Duodenal mucosa (tissue), 2 donors: ENCODE data around the gene SOX11.
"Not testable (repeated sequence)": the region's sequence is repeated elsewhere in the genome, so short reads cannot be mapped to it uniquely, and the experiment has no call there.

ENCODE experiments used
- H3K27ac ChIP-seq: one replicate; pipeline ENCODE4 v1.7.0; 2013; ENCODE audit warnings: low read depth, low read length
- H3K27me3 ChIP-seq, 2 donors: one replicate each; pipeline ENCODE4 v1.7.0; 2013; ENCODE audit warnings: low read length in 2 of 2, control low read depth in 1 of 2; ENCODE audit not compliant: insufficient read depth in 2 of 2, control insufficient read depth in 1 of 2
- H3K36me3 ChIP-seq, 2 donors: one replicate each; pipeline ENCODE4 v1.7.0; 2013; ENCODE audit warnings: low read length in 2 of 2, control low read depth in 1 of 2; ENCODE audit not compliant: insufficient read depth in 2 of 2, control insufficient read depth in 1 of 2
- H3K4me1 ChIP-seq, 2 donors: one replicate each; pipeline ENCODE4 v1.7.0; 2013; ENCODE audit warnings: low read length in 2 of 2, control low read depth in 1 of 2; ENCODE audit not compliant: insufficient read depth in 2 of 2, control insufficient read depth in 1 of 2
- H3K4me3 ChIP-seq, 2 donors: one replicate each; pipeline ENCODE4 v1.7.0; 2013; ENCODE audit warnings: low read length in 2 of 2, low read depth in 1 of 2
- H3K9ac ChIP-seq, 2 donors: one replicate each; pipeline ENCODE4 v1.7.0; 2013; ENCODE audit warnings: low read length in 2 of 2, low read depth in 1 of 2
- H3K9me3 ChIP-seq, 2 donors: one replicate each; pipeline ENCODE4 v1.7.0; 2013; ENCODE audit warnings: low read length in 2 of 2, control low read depth in 1 of 2; ENCODE audit not compliant: control insufficient read depth in 1 of 2

The SOX11 gene

GRCh38 chr2:5691985-5692529 is at the start of gene SOX11:
Gene SOX11 (plus strand): TSS chr2:5692384. CDS start chr2:5692722, 338 bp downstream.
- H3K36me3 ChIP-seq = no peaks in the 10 kb centered on the region
- H3K27me3 ChIP-seq = peaks cover 10 to 35% of the 10 kb centered on the region in 2 donors
- no peak within 1 kb of the TSS for H3K4me3 ChIP-seq
- no peak within 1 kb of the TSS for H3K9ac ChIP-seq
- no peaks in the 10 kb centered on the region for H3K4me1 ChIP-seq
- no peaks in the 10 kb centered on the region for H3K9me3 ChIP-seq
- H3K27ac ChIP-seq = no peak within 1 kb of the TSS

GRCh38 chr2:5652734-5653133 is 39.5 kb upstream of the SOX11 start:
- not testable (repeated sequence) for H3K9ac ChIP-seq, H3K4me3 ChIP-seq, H3K27me3 ChIP-seq, H3K9me3 ChIP-seq, H3K36me3 ChIP-seq, H3K4me1 ChIP-seq, H3K27ac ChIP-seq

GRCh38 chr2:5653756-5654155 is 38.4 kb upstream of the SOX11 start:
- H3K4me1 ChIP-seq, H3K27me3 ChIP-seq, H3K27ac ChIP-seq, H3K4me3 ChIP-seq, H3K36me3 ChIP-seq, H3K9me3 ChIP-seq, H3K9ac ChIP-seq: not testable (repeated sequence)

- Histone ChIP-seq H3K27ac (no peak overlapping the region), H3K4me1 (no peaks in the 10 kb centered on the region), H3K36me3 (no peaks in the 10 kb centered on the region), H3K27me3 (no peaks in the 10 kb centered on the region), H3K4me3 (no peak overlapping the region), H3K9me3 (no peaks in the 10 kb centered on the region), H3K9ac (no peak overlapping the region)
These were observed 35.0 kb upstream of the SOX11 start for GRCh38 chr2:5657231-5657630.

- Histone ChIP-seq H3K9ac (no peak overlapping the region), H3K27me3 (no peaks in the 10 kb centered on the region), H3K9me3 (no peaks in the 10 kb centered on the region), H3K36me3 (no peaks in the 10 kb centered on the region), H3K27ac (no peak overlapping the region), H3K4me3 (no peak overlapping the region), H3K4me1 (no peaks in the 10 kb centered on the region)
These were observed 31.6 kb upstream of the SOX11 start for GRCh38 chr2:5660591-5660990.

GRCh38 chr2:5661362-5661761 is 30.8 kb upstream of the SOX11 start:
- no peaks in the 10 kb centered on the region for H3K4me1 ChIP-seq
- H3K27me3 ChIP-seq = no peaks in the 10 kb centered on the region
- no peaks in the 10 kb centered on the region for H3K9me3 ChIP-seq
- no peaks in the 10 kb centered on the region for H3K36me3 ChIP-seq
- no peak overlapping the region for H3K27ac ChIP-seq
- H3K4me3 ChIP-seq = no peak overlapping the region
- no peak overlapping the region for H3K9ac ChIP-seq

- Histone ChIP-seq H3K36me3 (no peaks in the 10 kb centered on the region), H3K9ac (no peak overlapping the region), H3K4me1 (no peaks in the 10 kb centered on the region), H3K27me3 (no peaks in the 10 kb centered on the region), H3K4me3 (no peak overlapping the region), H3K27ac (no peak overlapping the region), H3K9me3 (no peaks in the 10 kb centered on the region)
These were observed 27.9 kb upstream of the SOX11 start for GRCh38 chr2:5664278-5664681.

- Histone ChIP-seq H3K27me3 (no peaks in the 10 kb centered on the region), H3K4me1 (no peaks in the 10 kb centered on the region), H3K4me3 (no peak overlapping the region), H3K36me3 (no peaks in the 10 kb centered on the region), H3K9me3 (no peaks in the 10 kb centered on the region), H3K9ac (no peak overlapping the region), H3K27ac (no peak overlapping the region)
These were observed 27.1 kb upstream of the SOX11 start for GRCh38 chr2:5665066-5665465.

GRCh38 chr2:5666798-5667197 is 25.4 kb upstream of the SOX11 start:
- Histone ChIP-seq H3K4me1 (no peaks in the 10 kb centered on the region), H3K36me3 (no peaks in the 10 kb centered on the region), H3K9me3 (no peaks in the 10 kb centered on the region), H3K9ac (no peak overlapping the region), H3K27ac (no peak overlapping the region), H3K4me3 (no peak overlapping the region), H3K27me3 (no peaks in the 10 kb centered on the region)

GRCh38 chr2:5667655-5668054 is 24.5 kb upstream of the SOX11 start:
- H3K27me3 ChIP-seq, H3K36me3 ChIP-seq, H3K4me3 ChIP-seq, H3K4me1 ChIP-seq, H3K27ac ChIP-seq, H3K9ac ChIP-seq, H3K9me3 ChIP-seq: not testable (repeated sequence)

- H3K4me1 ChIP-seq = no peaks in the 10 kb centered on the region
- H3K9ac ChIP-seq = no peak overlapping the region
- H3K9me3 ChIP-seq = no peaks in the 10 kb centered on the region
- no peak overlapping the region for H3K4me3 ChIP-seq
- H3K27me3 ChIP-seq = peaks cover 1 to 4% of the 10 kb centered on the region in 2 donors
- H3K36me3 ChIP-seq = no peaks in the 10 kb centered on the region
- no peak overlapping the region for H3K27ac ChIP-seq
These were observed 23.4 kb upstream of the SOX11 start for GRCh38 chr2:5668682-5669250.
